WTC11 (cell line): ENCODE measurements around the gene LITAFD. TPM values are rescaled to one million over a fixed set of nuclear protein-coding genes. Genes with fewer than 3 reads are reported as not detected.

Experiments
- ATAC-seq: fragments of 200-7000 bp; cut with Tn5 transposase; 2 replicates; pipeline ENCODE4 v1.10.0; 2021; ENCODE audit warnings: mild to moderate bottlenecking, moderate library complexity
- CTCF ChIA-PET: fragments of 300-600 bp; sonication (Branson Sonifier 250); formaldehyde crosslinking; loops from one replicate; lab custom pipeline; 2021; ENCODE audit warnings: antibody characterized with exemption; lab: Charles Lee
- POLR2A ChIA-PET: fragments of 350-600 bp; sonication (Branson Sonifier 250); formaldehyde crosslinking; loops from one replicate; lab custom pipeline; 2021; ENCODE audit warnings: antibody characterized with exemption; lab: Charles Lee
- DNase-seq: peaks from one replicate; pipeline ENCODE4 v3.0.0; 2021; ENCODE audit warnings: low spot score
- H3K27ac Mint-ChIP-seq: 2 replicates; pipeline ENCODE4 v1.8.0; 2021; ENCODE audit warnings: mixed read lengths
- H3K27me3 Mint-ChIP-seq: 2 replicates; pipeline ENCODE4 v1.8.0; 2021; ENCODE audit warnings: low read depth, mild to moderate bottlenecking, moderate library complexity, mixed read lengths
- H3K36me3 Mint-ChIP-seq: 2 replicates; pipeline ENCODE4 v1.8.0; 2021; ENCODE audit warnings: mixed read lengths
- H3K4me1 Mint-ChIP-seq: 2 replicates; pipeline ENCODE4 v1.8.0; 2022; ENCODE audit warnings: mixed read lengths
- H3K4me3 Mint-ChIP-seq: 2 replicates; pipeline ENCODE4 v1.8.0; 2021; ENCODE audit warnings: mild to moderate bottlenecking, moderate library complexity, mixed read lengths
- H3K9me3 Mint-ChIP-seq: 2 replicates; pipeline ENCODE4 v1.8.0; 2021; ENCODE audit warnings: mixed read lengths
- AFF4 ChIP-seq: sonication (generic); formaldehyde crosslinking; IDR thresholded peaks from 2 replicates; pipeline ENCODE4 v1.8.1; 2023; ENCODE audit warnings: mild to moderate bottlenecking, missing genetic modification reagents, borderline replicate concordance
- ARID4B ChIP-seq: sonication (generic); formaldehyde crosslinking; IDR thresholded peaks from 2 replicates; pipeline ENCODE4 v1.8.0; 2023; ENCODE audit warnings: missing genetic modification reagents, mild to moderate bottlenecking, borderline replicate concordance
- CBFB ChIP-seq: sonication (generic); formaldehyde crosslinking; IDR thresholded peaks from 2 replicates; pipeline ENCODE4 v1.8.1; 2022; ENCODE audit warnings: mild to moderate bottlenecking, low read depth, missing genetic modification reagents
- CREM ChIP-seq: sonication (generic); formaldehyde crosslinking; IDR thresholded peaks from 2 replicates; pipeline ENCODE4 v1.8.1; 2022; ENCODE audit warnings: mild to moderate bottlenecking, missing genetic modification reagents, moderate library complexity
- E2F1 ChIP-seq: sonication (generic); formaldehyde crosslinking; IDR thresholded peaks from 2 replicates; pipeline ENCODE4 v1.8.0; 2022; ENCODE audit warnings: mild to moderate bottlenecking, missing genetic modification reagents
- ELF4 ChIP-seq: sonication (generic); formaldehyde crosslinking; IDR thresholded peaks from 2 replicates; pipeline ENCODE4 v1.8.1; 2022; ENCODE audit warnings: low read depth, mild to moderate bottlenecking, moderate library complexity, missing genetic modification reagents
- EMX1 ChIP-seq: fragments of 250-450 bp; sonication (Bioruptor Pico); IDR thresholded peaks from 2 replicates; pipeline ENCODE4 v1.8.0; 2021; ENCODE audit warnings: mild to moderate bottlenecking
- ERG ChIP-seq: fragments of 250-450 bp; sonication (Bioruptor Pico); IDR thresholded peaks from 2 replicates; pipeline ENCODE4 v1.8.0; 2021; ENCODE audit warnings: mild to moderate bottlenecking
- FOXK1 ChIP-seq: sonication (generic); formaldehyde crosslinking; IDR thresholded peaks from 2 replicates; pipeline ENCODE4 v1.8.0; 2022; ENCODE audit warnings: mild to moderate bottlenecking, moderate library complexity, missing genetic modification reagents
- FOXP1 ChIP-seq: sonication (generic); formaldehyde crosslinking; IDR thresholded peaks from 2 replicates; pipeline ENCODE4 v1.8.0; 2022; ENCODE audit warnings: missing genetic modification reagents, mild to moderate bottlenecking, moderate library complexity, borderline replicate concordance
- OVOL2 ChIP-seq: fragments of 250-450 bp; sonication (Bioruptor Pico); IDR thresholded peaks from 2 replicates; pipeline ENCODE4 v1.9.0; 2021; ENCODE audit warnings: mild to moderate bottlenecking, borderline replicate concordance
- SOX15 ChIP-seq: fragments of 250-450 bp; sonication (Bioruptor Pico); IDR thresholded peaks from 2 replicates; pipeline ENCODE4 v1.9.0; 2021; ENCODE audit warnings: mild to moderate bottlenecking
- TEAD4 ChIP-seq: sonication (generic); formaldehyde crosslinking; IDR thresholded peaks from 2 replicates; pipeline ENCODE4 v1.8.0; 2022; ENCODE audit warnings: mild to moderate bottlenecking, missing genetic modification reagents
- USF2 ChIP-seq: sonication (generic); formaldehyde crosslinking; IDR thresholded peaks from 2 replicates; pipeline ENCODE4 v1.8.1; 2023; ENCODE audit warnings: mild to moderate bottlenecking, missing genetic modification reagents, moderate library complexity
- ZMAT4 ChIP-seq: fragments of 250-450 bp; sonication (Bioruptor Pico); IDR thresholded peaks from 2 replicates; pipeline ENCODE4 v1.9.0; 2021; ENCODE audit warnings: mild to moderate bottlenecking
- ZSCAN18 ChIP-seq: fragments of 250-450 bp; sonication (Bioruptor Pico); IDR thresholded peaks from 2 replicates; pipeline ENCODE4 v2.1.2; 2022; ENCODE audit warnings: mild to moderate bottlenecking, moderate library complexity
- total RNA-seq: library from RNA; stranded (reverse); gene quantifications from 3 replicates; pipeline ENCODE4 v1.2.3, GENCODE V29; 2021

Gene LITAFD
- total RNA-seq, 1 experiment from 2014 or later: not detected

GRCh38 chr16:8919089-8919933, 37.2 kb downstream of the LITAFD start (continued):
- TF ChIP-seq ARID4B (CRISPR knock-in tag): no peak
- TF ChIP-seq, all 79 proteins: peak for 0

GRCh38 chr16:8919934-8920462, 37.8 kb downstream of the LITAFD start:
- ChIA-PET CTCF (interaction anchor here (2.6 to 3.2 kb wide), 2 partner anchors 16 to 88 kb away, joined by 6 to 14 read pairs; no protein-coding TSS in a partner anchor), POLR2A (no interaction called here)
- H3K4me1 Mint-ChIP-seq: no peaks in the 10 kb centered on the region
- peaks cover 80% of the 10 kb centered on the region for H3K36me3 Mint-ChIP-seq
- H3K9me3 Mint-ChIP-seq: no peaks in the 10 kb centered on the region
- H3K27me3 Mint-ChIP-seq: no peaks in the 10 kb centered on the region
- TF ChIP-seq E2F1: no peak
- TF ChIP-seq OVOL2 (CRISPR knock-in tag): no peak
- no peak overlapping the region for H3K27ac Mint-ChIP-seq
- no peak for ATAC-seq
- H3K4me3 Mint-ChIP-seq: no peak overlapping the region
- no peak for DNase-seq

- POLR2A ChIA-PET: no interaction called here
- CTCF ChIA-PET: interaction anchor here (3.2 to 5.7 kb wide), 2 partner anchors 15 to 88 kb away, joined by 14 to 30 read pairs; no protein-coding TSS in a partner anchor
- Mint-ChIP-seq H3K27ac (no peak overlapping the region), H3K36me3 (peaks cover 76% of the 10 kb centered on the region), H3K27me3 (no peaks in the 10 kb centered on the region), H3K4me3 (no peak overlapping the region), H3K9me3 (no peaks in the 10 kb centered on the region), H3K4me1 (no peaks in the 10 kb centered on the region)
- DNase-seq (no peak), ATAC-seq (no peak)
- no peak for TF ChIP-seq ELF4 (CRISPR knock-in tag)
- no peak for TF ChIP-seq ERG
- no peak for TF ChIP-seq EMX1
- TF ChIP-seq FOXP1: no peak
- no peak for TF ChIP-seq ZMAT4 (CRISPR knock-in tag)
- no peak for TF ChIP-seq SOX15
- TF ChIP-seq CBFB (CRISPR knock-in tag): no peak
- no peak for TF ChIP-seq FOXK1
- no peak for TF ChIP-seq TEAD4 (CRISPR knock-in tag)
- no peak for TF ChIP-seq ZSCAN18 (CRISPR knock-in tag)
- TF ChIP-seq USF2: no peak
- no peak for TF ChIP-seq CREM (CRISPR knock-in tag)
- no peak for TF ChIP-seq AFF4 (CRISPR knock-in tag)
Observed at GRCh38 chr16:8920645-8921346, 38.6 kb downstream of the LITAFD start.
